Fibroblast of villous mesenchyme (primary cell): ENCODE data around the gene OLFML3. TPM values are rescaled to one million over a fixed set of nuclear protein-coding genes. Genes with fewer than 3 reads are reported as not detected.
"Not testable (repeated sequence)": the region's sequence is repeated elsewhere in the genome, so short reads cannot be mapped to it uniquely, and the experiment has no call there.

Experiments
- DNase-seq: peaks from one replicate; pipeline ENCODE4 v3.0.0-alpha.2; 2010; ENCODE audit warnings: low read depth
- H3K4me3 ChIP-seq: 2 replicates; pipeline ENCODE4 v1.5.1; 2011; ENCODE audit warnings: low read depth, mild to moderate bottlenecking, low read length
- total RNA-seq: library from RNA; depleted of rRNA; stranded (reverse); fragments of >200 nt; gene quantifications from 2 replicates; pipeline ENCODE4 v1.2.3, GENCODE V29; 2012
- TF ChIP-seq, protein P1 (sequence below): IDR thresholded peaks from 2 replicates; pipeline ENCODE4 v1.5.1; 2012; ENCODE audit warnings: low read depth, mild to moderate bottlenecking, low read length; ENCODE audit not compliant: insufficient read depth

Gene OLFML3
- total RNA-seq, 1 donor: 107 TPM

DNA sequence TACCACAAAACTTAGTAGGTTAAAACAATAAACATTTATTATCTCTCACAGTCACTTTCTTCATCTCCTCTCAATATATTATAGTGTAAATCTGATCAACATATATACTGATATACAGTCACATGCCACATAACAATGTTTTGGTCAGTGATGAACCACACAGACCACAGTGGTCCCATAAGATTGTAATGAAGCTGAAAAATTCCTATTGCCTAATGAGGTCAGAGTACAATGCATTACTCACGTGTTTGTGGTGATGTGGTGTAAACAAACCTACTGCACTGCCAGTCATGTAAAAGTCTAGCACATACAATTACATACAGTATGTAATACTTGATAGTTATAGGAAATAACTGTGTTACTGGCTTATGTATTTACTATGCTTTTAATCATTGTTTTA, 30.1 kb downstream of the OLFML3 start:
- DNase-seq: peak; percentile 68
- TF ChIP-seq, protein P1, sequence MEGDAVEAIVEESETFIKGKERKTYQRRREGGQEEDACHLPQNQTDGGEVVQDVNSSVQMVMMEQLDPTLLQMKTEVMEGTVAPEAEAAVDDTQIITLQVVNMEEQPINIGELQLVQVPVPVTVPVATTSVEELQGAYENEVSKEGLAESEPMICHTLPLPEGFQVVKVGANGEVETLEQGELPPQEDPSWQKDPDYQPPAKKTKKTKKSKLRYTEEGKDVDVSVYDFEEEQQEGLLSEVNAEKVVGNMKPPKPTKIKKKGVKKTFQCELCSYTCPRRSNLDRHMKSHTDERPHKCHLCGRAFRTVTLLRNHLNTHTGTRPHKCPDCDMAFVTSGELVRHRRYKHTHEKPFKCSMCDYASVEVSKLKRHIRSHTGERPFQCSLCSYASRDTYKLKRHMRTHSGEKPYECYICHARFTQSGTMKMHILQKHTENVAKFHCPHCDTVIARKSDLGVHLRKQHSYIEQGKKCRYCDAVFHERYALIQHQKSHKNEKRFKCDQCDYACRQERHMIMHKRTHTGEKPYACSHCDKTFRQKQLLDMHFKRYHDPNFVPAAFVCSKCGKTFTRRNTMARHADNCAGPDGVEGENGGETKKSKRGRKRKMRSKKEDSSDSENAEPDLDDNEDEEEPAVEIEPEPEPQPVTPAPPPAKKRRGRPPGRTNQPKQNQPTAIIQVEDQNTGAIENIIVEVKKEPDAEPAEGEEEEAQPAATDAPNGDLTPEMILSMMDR: no peak
- no peak overlapping the region for H3K4me3 ChIP-seq

DNA sequence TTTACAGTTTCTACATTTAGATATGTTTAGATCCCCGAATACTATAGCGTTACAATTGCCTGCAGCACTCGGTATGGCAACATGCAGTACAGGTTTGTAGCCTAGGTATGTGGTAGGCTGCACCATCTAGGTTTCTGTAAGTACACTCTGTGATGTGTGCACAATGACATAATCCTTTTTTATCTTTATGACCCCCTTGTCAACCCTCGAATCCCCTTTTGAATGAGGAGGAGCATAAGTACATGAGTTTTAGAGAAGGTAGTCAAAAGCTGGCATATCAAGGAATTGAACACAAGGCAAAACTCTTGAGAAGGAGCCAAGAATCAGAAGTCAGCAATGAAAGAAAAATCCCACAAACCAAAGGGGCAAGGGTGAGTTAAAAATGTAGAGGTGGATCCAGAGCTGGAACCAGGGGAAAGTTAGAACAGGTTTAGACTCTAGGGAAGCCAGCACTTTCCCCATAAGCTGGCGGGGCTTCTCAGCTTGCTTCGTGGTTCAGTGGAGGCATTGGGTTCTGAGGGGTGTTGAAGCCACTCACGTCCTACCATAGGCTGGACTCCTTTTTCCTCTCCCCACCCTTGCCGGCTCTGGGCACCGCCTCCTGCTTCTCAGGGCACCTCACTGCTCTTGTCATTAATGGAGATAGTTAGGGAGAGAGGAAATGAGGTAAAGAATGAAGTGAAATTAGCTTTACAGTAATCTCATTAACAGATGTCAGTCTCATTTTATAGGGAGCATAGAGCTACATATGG, 31.3 kb downstream of the OLFML3 start:
- TF ChIP-seq, protein P1: no peak

GRCh38 chr1:114011796-114012195, 32.5 kb downstream of the OLFML3 start:
- DNase-seq: no peak
- TF ChIP-seq, protein P1: no peak
- no peak overlapping the region for H3K4me3 ChIP-seq

More for the DNA sequence above, 31.3 kb downstream of the OLFML3 start:
- no peak for DNase-seq
- no peak overlapping the region for H3K4me3 ChIP-seq

DNA sequence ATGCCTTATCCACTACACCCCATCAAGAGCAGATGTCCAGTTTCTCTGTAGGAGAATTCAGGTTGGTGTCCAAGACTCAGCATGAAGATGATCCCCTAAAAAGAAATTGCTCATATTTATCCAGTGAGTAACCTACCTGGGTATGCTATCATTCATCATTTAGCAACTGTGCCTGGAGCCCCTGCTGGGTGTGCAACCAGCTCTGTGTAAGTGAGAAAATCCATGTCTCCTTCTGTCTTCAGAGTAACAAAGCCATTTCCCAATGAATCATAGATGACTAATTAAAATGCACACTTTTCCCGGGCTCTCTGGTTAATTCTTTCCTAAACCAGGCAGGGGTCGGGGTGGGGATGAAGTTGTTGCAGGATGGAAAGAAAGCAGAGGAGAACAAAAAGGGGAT, 35.8 kb downstream of the OLFML3 start:
- H3K4me3 ChIP-seq: no peak overlapping the region
- TF ChIP-seq, protein P1: no peak
- no peak for DNase-seq

DNA sequence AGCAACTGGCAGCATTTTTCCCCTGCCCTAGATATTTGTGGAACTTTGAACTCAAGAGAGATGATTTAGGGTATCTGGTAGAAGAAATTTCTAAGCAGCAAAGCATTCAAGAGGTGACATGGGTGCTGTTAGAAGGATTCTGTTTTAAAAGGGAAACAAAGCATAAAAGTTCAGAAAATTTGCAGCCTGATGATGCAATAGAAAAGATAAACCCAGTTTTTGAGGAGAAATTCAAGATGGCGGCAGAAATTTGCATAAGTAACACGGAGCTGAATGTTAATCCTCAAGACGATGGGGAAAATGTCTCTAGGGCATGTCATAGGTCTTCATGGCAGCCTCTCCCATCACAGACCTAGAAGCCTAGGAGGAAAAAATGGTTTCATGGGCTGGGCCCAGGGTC, 40.5 kb downstream of the OLFML3 start:
- H3K4me3 ChIP-seq, DNase-seq: not testable (repeated sequence)

DNA sequence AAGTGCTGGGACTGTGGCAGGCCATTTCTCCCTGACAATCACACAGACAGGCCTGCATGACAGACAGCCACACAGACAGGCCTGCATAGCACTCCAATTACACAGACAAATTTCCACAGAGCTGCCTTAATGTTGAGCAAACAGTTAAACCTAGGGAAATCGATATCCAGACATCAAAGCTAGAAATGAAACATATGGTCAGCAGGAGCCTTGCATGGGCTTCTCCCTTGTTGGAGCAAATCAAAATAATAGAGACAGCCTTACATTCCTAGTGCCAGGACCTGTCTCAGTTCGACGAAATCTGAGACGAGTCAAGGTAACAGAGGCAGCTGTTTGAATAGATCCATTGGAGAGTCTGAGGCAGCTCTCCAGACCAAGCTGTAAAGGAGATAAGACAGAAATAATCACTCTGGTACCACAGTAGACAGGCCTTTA, 42.4 kb downstream of the OLFML3 start:
- H3K4me3 ChIP-seq: no peak overlapping the region
- DNase-seq: no peak
- TF ChIP-seq, protein P1: no peak

- DNase-seq: no peak
- H3K4me3 ChIP-seq: no peak overlapping the region
- TF ChIP-seq, protein P1: no peak
Measured at GRCh38 chr1:114022877-114023276, 43.6 kb downstream of the OLFML3 start.
